IMR-90 (cell line): Measurements from ENCODE around the gene LIPK. TPM values are rescaled to one million over a fixed set of nuclear protein-coding genes. Genes with fewer than 3 reads are reported as not detected.

ENCODE experiments used
- ATAC-seq: fragments of 200-7000 bp; cut with Tn5 transposase; 2 replicates; pipeline ENCODE4 v1.9.1; 2020; ENCODE audit warnings: low read depth, mild to moderate bottlenecking, moderate library complexity
- BruUV-seq: library from RNA; stranded (reverse); fragments of 400-500 nt; replicated peaks from 2 replicates; lab custom pipeline; 2021; lab: Mats Ljungman, UMichigan
- CTCF ChIA-PET: fragments of 300-600 bp; formaldehyde crosslinking; extraction: SDS; loops from one replicate; lab custom pipeline; 2021; ENCODE audit warnings: antibody characterized with exemption; lab: Yijun Ruan, JAX
- POLR2A ChIA-PET: fragments of 300-600 bp; sonication (Branson Sonifier 250); formaldehyde crosslinking; loops from one replicate; lab custom pipeline; 2022; ENCODE audit warnings: antibody characterized with exemption; ENCODE audit not compliant: unreplicated experiment; lab: Charles Lee
- DNase-seq: peaks from one replicate; pipeline ENCODE4 v3.0.0; 2013
- H2AFZ ChIP-seq: replicated peaks from 2 replicates; pipeline ENCODE3; 2013; ENCODE audit warnings: low read length, mild to moderate bottlenecking; ENCODE audit not compliant: poor library complexity
- H2AK5ac ChIP-seq: 2 replicates; pipeline ENCODE4 v1.6.1; 2013; ENCODE audit warnings: low read depth, low read length, inconsistent platforms
- H2AK9ac ChIP-seq: replicated peaks from 2 replicates; pipeline ENCODE3; 2013; ENCODE audit warnings: mild to moderate bottlenecking, low read depth, low read length, moderate library complexity; ENCODE audit not compliant: poor library complexity
- H2BK120ac ChIP-seq: 2 replicates; pipeline ENCODE4 v1.6.1; 2013; ENCODE audit warnings: low read depth, low read length, inconsistent platforms
- H2BK15ac ChIP-seq: 3 replicates; pipeline ENCODE4 v1.6.1; 2013; ENCODE audit warnings: low read depth, low read length, inconsistent platforms
- H2BK20ac ChIP-seq: 2 replicates; pipeline ENCODE4 v1.6.1; 2013; ENCODE audit warnings: low read depth, mild to moderate bottlenecking, inconsistent platforms, low read length, moderate library complexity
- H2BK5ac ChIP-seq: 2 replicates; pipeline ENCODE4 v1.6.1; 2013; ENCODE audit warnings: mild to moderate bottlenecking, low read depth, low read length, inconsistent platforms; ENCODE audit not compliant: poor library complexity, severe bottlenecking
- H3K14ac ChIP-seq: replicated peaks from 2 replicates; pipeline ENCODE4 v1.6.1; 2013; ENCODE audit warnings: low read depth, low read length, inconsistent platforms
- H3K18ac ChIP-seq: 2 replicates; pipeline ENCODE4 v1.6.1; 2013; ENCODE audit warnings: low read depth, low read length, control low read depth
- H3K23ac ChIP-seq: 2 replicates; pipeline ENCODE4 v1.6.1; 2013; ENCODE audit warnings: low read depth, low read length, inconsistent platforms
- H3K27ac ChIP-seq: 2 replicates; pipeline ENCODE4 v1.5.1; 2013; ENCODE audit warnings: mild to moderate bottlenecking, control low read depth, low read length; ENCODE audit not compliant: insufficient read depth
- H3K27me3 ChIP-seq: 2 replicates; pipeline ENCODE4 v1.6.1; 2013; ENCODE audit warnings: low read length; ENCODE audit not compliant: control insufficient read depth, insufficient read depth
- H3K36me3 ChIP-seq: 2 replicates; pipeline ENCODE4 v1.6.1; 2013; ENCODE audit warnings: low read length, mixed read lengths; ENCODE audit not compliant: control insufficient read depth, insufficient read depth
- H3K4ac ChIP-seq: 2 replicates; pipeline ENCODE4 v1.6.1; 2013; ENCODE audit warnings: low read depth, low read length, inconsistent platforms
- H3K4me1 ChIP-seq: 2 replicates; pipeline ENCODE4 v1.6.1; 2013; ENCODE audit warnings: low read length, mixed read lengths; ENCODE audit not compliant: control insufficient read depth, insufficient read depth
- H3K4me2 ChIP-seq: 2 replicates; pipeline ENCODE4 v1.6.1; 2013; ENCODE audit warnings: low read depth, mild to moderate bottlenecking, control low read depth, low read length, moderate library complexity
- H3K4me3 ChIP-seq: 2 replicates; pipeline ENCODE4 v1.5.1; 2013; ENCODE audit warnings: low read depth, mild to moderate bottlenecking, control low read depth, low read length, moderate library complexity; ENCODE audit not compliant: insufficient read depth
- H3K56ac ChIP-seq: 2 replicates; pipeline ENCODE4 v1.6.1; 2013; ENCODE audit warnings: low read length, inconsistent platforms; ENCODE audit not compliant: insufficient read depth; ENCODE audit errors: extremely low read depth
- H3K79me1 ChIP-seq, 2 experiments: 2 replicates each; pipeline ENCODE4 v1.6.1; 2013; ENCODE audit warnings: low read length in 2 of 2, inconsistent platforms in 1 of 2, low read depth in 1 of 2
- H3K9ac ChIP-seq: 2 replicates; pipeline ENCODE4 v1.6.1; 2013; ENCODE audit warnings: low read depth, low read length, control low read depth
- H3K9me1 ChIP-seq: 2 replicates; pipeline ENCODE4 v1.6.1; 2013; ENCODE audit warnings: low read length, inconsistent platforms; ENCODE audit not compliant: insufficient read depth
- H3K9me3 ChIP-seq: 2 replicates; pipeline ENCODE4 v1.6.1; 2013; ENCODE audit warnings: low read length; ENCODE audit not compliant: control insufficient read depth, insufficient read depth
- H4K20me1 ChIP-seq: 2 replicates; pipeline ENCODE4 v1.6.1; 2013; ENCODE audit warnings: low read length, inconsistent platforms; ENCODE audit not compliant: insufficient read depth
- H4K5ac ChIP-seq: 2 replicates; pipeline ENCODE4 v1.6.1; 2013; ENCODE audit warnings: mild to moderate bottlenecking, low read depth, low read length, control low read depth
- H4K8ac ChIP-seq, 2 experiments: 2 replicates each; pipeline ENCODE4 v1.6.1; 2013; ENCODE audit warnings: low read depth in 2 of 2, low read length in 2 of 2, control low read depth in 1 of 2, inconsistent platforms in 1 of 2
- H4K91ac ChIP-seq: 2 replicates; pipeline ENCODE4 v1.6.1; 2013; ENCODE audit warnings: low read depth, low read length, inconsistent platforms; ENCODE audit not compliant: insufficient read depth
- CEBPB ChIP-seq: IDR thresholded peaks from 2 replicates; pipeline ENCODE4 v1.6.1; 2012; ENCODE audit warnings: low read depth, low read length, improper control_type of control experiment
- MAFK ChIP-seq: IDR thresholded peaks from 2 replicates; pipeline ENCODE4 v1.6.1; 2012; ENCODE audit warnings: low read depth, low read length, improper control_type of control experiment
- MAZ ChIP-seq: IDR thresholded peaks from 2 replicates; pipeline ENCODE4 v1.6.1; 2012; ENCODE audit warnings: low read depth, mild to moderate bottlenecking, low read length, improper control_type of control experiment, moderate library complexity, borderline replicate concordance
- NFE2L2 ChIP-seq: fragments of 150-350 bp; IDR thresholded peaks from 2 replicates; pipeline ENCODE4 v1.6.1; 2016; ENCODE audit warnings: low read depth, mild to moderate bottlenecking, low read length
- WGBS, 2 experiments: methylation state at CpG; one replicate each; pipeline versions ENCODE4 v1.1.5 to v1.1.7; 2013; ENCODE audit warnings: missing lambda C conversion rate in 2 of 2; ENCODE audit not compliant: insufficient read length in 1 of 2; ENCODE audit errors: extremely low coverage in 2 of 2; 5-methylcytosine and 5-hydroxymethylcytosine counted together
- dilution Hi-C: fragments of 300-500 bp; cut with HindIII; formaldehyde crosslinking; loops from one replicate; pipeline ENCODE4 v1.14.3; 2018; ENCODE audit warnings: low sequenced_read_pairs; ENCODE audit not compliant: unreplicated experiment
- in situ Hi-C: fragments of 300-500 bp; cut with MboI; formaldehyde crosslinking; loops from 3 replicates; pipeline ENCODE4 v1.14.3; 2019; ENCODE audit warnings: low sequenced_read_pairs, inconsistent platforms, mixed read lengths
- intact Hi-C: fragments of 100-400 bp; cut with micrococcal nuclease; formaldehyde crosslinking; loops from 2 replicates; pipeline ENCODE4 v1.10.0; 2022
- polyA plus RNA-seq, 3 experiments: library from polyadenylated mRNA; depleted of rRNA; stranded (reverse); fragments of >200 nt; gene quantifications; 2 replicates each; pipeline ENCODE4 v1.2.3, GENCODE V29; 2012; ENCODE audit warnings: low replicate concordance in 1 of 3
- total RNA-seq: library from RNA; depleted of rRNA; stranded (reverse); fragments of >200 nt; gene quantifications from 2 replicates; pipeline ENCODE4 v1.2.3, GENCODE V29; 2012

LIPK gene
- total and polyA plus RNA-seq, 2 of the 4 experiments (the other 2 are of a cell fraction): not detected

GRCh38 chr10:88659725-88660597 is 46.1 kb upstream of the LIPK start:
- Histone ChIP-seq H3K23ac (no peak overlapping the region), H3K4me3 (no peak overlapping the region), H3K27ac (no peak overlapping the region), H3K9me3 (no peaks in the 10 kb centered on the region), H4K20me1 (no peaks in the 10 kb centered on the region), H3K4ac (no peak overlapping the region), H2AK9ac (no peak overlapping the region), H3K4me2 (peak overlapping the region; percentile 51; the same call in 1 of the 2 replicates), H2AK5ac (no peak overlapping the region), H3K79me1 (no peaks in the 10 kb centered on the region), H3K18ac (peak overlapping the region; percentile 41; the same call in 1 of the 2 replicates), H2BK20ac (no peak overlapping the region), H2BK120ac (peak overlapping the region; percentile 20; the same call in 1 of the 2 replicates), H4K5ac (no peak overlapping the region), H3K36me3 (no peaks in the 10 kb centered on the region), H3K14ac (no peak overlapping the region), H2BK5ac (peak overlapping the region; percentile 2), H3K9ac (no peak overlapping the region), H2BK15ac (no peak overlapping the region), H3K4me1 (peaks cover 5% of the 10 kb centered on the region), H3K56ac (no peak overlapping the region), H2AFZ (no peak overlapping the region), H3K9me1 (no peaks in the 10 kb centered on the region), H4K8ac (no peak overlapping the region; a peak in 1 of 4 replicates), H3K27me3 (no peaks in the 10 kb centered on the region), H4K91ac (no peak overlapping the region)
- TF ChIP-seq MAFK: no peak
- peak; percentile 33; the same call in 1 of the 2 replicates for TF ChIP-seq CEBPB
- TF ChIP-seq NFE2L2: no peak
- TF ChIP-seq MAZ: no peak
- intact Hi-C loops: no loop called here
- in situ Hi-C loops: no loop called here
- BruUV-seq: no TSS peak
- dilution Hi-C loops: no loop called here
- ATAC-seq (peak; percentile 87), DNase-seq (peak; percentile 59)
- ChIA-PET POLR2A (no interaction called here), CTCF (interaction anchor here (0.6 kb wide), 1 partner anchor 29 kb away, joined by 3 read pairs; no protein-coding TSS in a partner anchor)
- WGBS, 2 experiments: no CpG with 5 or more reads among the region's 3 CpGs
